Measurements from ENCODE around the gene EPC2.
"Not testable (repeated sequence)": the region's sequence is repeated elsewhere in the genome, so short reads cannot be mapped to it uniquely, and the experiment has no call there.

EPC2 gene

DNA sequence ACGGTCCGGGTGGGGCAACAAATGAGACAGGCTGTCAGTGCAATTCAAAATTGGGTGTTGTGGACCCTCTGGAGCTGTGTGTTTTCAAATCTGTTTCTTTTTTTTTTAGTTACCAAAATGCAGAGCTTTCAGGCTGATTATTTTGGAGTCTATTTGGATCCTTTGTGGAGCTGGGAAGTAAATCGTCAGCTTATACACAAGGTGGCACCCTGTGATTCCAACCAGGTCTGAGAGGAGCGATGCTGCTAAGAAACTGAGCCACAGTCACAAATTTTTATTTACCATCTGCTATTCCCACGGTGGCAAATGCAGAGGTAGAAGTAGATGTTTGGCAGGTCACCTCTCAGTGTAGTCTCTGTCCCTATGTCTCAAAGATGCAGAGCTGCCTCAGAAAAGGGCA lies 3.8 kb upstream of the EPC2 start:
- in situ Hi-C loops (cut with MboI; ENCODE audit: low sequenced_read_pairs): no loop called here

DNA sequence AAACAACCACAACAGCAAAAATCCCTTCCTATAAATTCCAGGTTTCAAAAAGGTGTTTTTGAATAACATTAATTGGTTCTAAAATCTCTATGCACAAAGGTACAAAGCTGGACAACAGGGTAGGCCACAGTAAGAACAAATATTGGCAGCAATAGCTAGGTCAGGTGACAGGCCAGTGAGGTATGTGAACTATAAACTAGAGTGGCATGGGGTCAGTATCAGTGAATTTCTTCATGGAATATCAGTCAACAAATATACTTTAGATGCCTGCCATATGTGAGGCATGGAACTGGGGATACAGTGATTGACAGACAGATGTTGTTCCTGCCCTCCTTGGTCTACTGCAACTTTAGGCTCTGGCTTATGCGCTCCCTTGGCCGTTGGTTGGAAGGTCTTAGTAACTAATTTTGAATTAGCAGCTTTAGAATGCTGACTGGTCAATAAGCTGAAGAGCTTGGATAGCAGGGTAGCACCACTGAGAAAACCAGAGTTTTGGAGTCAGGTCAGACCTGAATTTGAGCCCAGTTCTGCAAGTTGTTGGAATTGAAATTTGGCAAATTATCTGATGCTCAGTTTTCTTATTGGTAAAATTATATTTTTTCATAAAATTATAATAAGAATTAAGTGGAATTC lies 2.3 kb upstream of the EPC2 start:
- in situ Hi-C loops (cut with MboI; ENCODE audit: low sequenced_read_pairs): no loop called here

DNA sequence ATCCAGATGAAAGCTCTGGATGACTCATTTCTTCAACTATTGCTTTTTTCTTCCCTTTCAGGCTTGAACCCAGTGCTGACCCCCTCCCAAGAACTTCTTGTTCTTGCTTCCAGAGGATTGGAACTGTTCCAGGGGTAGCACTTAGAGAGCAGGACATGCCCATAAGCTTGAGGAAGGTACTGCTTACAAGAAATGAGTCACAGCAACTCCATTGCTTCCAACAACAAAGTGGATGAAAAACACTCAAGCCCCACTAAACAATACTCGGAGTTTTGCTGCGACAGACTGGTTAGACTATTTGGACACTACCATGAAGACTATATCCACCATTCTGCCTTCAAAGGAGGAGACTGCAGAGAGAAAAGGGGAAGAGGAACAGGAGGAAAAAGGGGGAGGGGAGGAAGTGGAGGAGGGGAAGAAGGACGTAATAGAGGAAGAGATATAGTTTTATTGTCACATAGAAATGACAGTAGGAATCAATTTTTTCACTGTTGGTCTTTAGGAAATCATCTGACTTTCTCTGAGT lies 1.6 kb upstream of the EPC2 start:
- in situ Hi-C loops (cut with MboI; ENCODE audit: low sequenced_read_pairs): no loop called here

DNA sequence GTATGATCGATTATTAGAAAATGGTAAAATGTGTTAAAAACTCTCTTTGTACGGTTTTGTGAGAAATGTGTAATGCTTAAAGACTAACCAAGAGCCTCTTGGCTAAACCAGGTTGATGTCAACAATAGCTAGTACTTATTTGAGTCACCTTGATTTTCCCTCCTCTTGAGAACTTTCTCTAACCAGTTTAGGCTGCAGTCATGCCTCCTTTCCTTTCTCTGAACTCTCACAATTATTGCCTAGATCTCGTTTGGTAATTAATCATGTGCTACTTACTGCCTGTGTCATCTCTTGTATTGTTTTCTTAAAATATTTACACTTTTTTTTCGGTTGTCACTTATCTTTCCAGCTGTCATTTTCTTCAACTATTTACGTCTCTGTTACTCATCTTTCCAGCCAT lies 1.1 kb upstream of the EPC2 start:
- in situ Hi-C loops (cut with MboI; ENCODE audit: low sequenced_read_pairs): no loop called here

GRCh38 chr2:148644883-148645538 lies 460 bp downstream of the EPC2 start:
- in situ Hi-C loops (cut with MboI; ENCODE audit: low sequenced_read_pairs): no loop called here

- in situ Hi-C loops (cut with MboI; ENCODE audit: low sequenced_read_pairs): no loop called here
Observed at GRCh38 chr2:148645539-148646230, 1.1 kb downstream of the EPC2 start.

GRCh38 chr2:148646231-148646559 lies 1.6 kb downstream of the EPC2 start:
- in situ Hi-C loops (cut with MboI; ENCODE audit: low sequenced_read_pairs): no loop called here

GRCh38 chr2:148647711-148648110 lies 3.2 kb downstream of the EPC2 start:
- in situ Hi-C loops (cut with MboI; ENCODE audit: low sequenced_read_pairs): not testable (repeated sequence)

DNA sequence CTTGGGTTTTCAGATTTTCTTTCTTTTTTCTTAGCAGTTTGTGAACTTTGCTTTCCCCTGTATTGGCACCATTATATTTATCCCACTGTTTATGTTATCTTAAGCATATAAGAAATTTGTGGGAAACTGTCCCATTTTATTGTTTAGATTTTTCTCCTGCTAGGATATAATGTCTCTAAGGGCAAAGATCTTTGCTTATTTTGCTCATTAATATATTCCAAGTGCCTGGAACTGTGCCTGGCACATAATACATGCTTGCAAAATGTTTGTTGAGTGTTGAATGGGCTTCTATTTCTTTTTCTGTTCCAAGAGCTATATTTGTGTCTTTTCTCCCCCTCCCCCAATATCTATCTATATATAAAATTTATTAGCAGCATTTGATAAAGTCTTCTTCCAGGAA lies 5.4 kb downstream of the EPC2 start:
- in situ Hi-C loops (cut with MboI; ENCODE audit: low sequenced_read_pairs): no loop called here

DNA sequence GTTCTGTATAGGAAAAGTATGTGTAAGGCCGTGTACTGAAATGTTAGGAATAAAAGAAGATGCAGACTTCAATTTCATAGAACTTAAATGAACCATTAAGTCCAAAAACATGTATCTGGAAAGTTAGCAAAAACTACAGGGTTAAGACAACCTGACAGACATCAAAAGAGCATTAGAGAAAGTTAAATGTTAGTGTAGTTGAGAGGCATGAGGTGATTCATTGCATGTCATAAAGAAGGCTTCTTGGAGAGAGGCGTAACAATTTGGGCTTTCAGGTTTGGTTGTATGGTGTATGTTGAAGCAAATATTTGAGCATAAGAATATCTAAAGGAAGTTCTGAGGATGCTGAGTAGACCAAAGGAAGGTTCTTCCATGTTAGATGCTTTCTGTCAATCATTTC lies 6.3 kb downstream of the EPC2 start:
- in situ Hi-C loops (cut with MboI; ENCODE audit: low sequenced_read_pairs): no loop called here

DNA sequence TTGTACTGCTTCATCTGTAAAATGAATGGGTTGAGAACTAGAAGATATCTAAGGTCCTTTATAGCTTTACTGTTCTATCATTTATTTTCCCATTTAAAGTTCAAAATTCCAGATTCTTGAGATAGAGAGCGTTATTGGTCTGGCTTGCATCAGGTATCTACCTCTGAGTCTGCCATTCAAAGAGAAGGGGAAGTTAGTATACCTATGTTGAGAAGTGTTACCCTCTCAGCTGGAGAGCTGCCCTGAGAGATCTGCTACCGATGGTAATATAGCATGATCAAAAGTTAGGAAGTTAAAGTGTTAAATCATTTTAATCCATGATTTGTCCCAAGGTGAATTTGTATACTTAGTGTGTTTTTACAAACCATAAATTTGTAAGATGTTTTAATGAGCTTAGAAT lies 7.4 kb downstream of the EPC2 start:
- in situ Hi-C loops (cut with MboI; ENCODE audit: low sequenced_read_pairs): no loop called here

- in situ Hi-C loops (cut with MboI; ENCODE audit: low sequenced_read_pairs): no loop called here
Observed at GRCh38 chr2:148653437-148653836, 8.9 kb downstream of the EPC2 start.

GRCh38 chr2:148654435-148654834 lies 9.9 kb downstream of the EPC2 start:
- in situ Hi-C loops (cut with MboI; ENCODE audit: low sequenced_read_pairs): no loop called here

DNA sequence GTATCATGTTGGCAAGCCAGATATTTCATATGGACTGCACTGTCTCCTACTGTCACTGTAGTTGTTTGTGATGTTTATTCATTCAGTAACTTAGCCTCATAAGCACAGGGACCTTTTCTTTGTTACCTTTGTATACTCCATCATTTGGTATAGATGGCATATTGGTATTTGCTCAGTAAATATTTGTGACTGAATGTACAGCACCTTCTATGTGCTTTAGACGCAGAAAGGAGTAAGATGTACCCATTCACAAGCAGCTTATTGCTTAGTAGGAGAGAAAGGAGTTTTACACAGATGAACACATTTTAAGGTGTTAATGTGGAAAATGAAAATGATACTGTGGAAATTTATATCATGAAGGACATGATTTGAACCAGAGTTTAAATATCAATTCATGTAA lies 12.0 kb downstream of the EPC2 start:
- in situ Hi-C loops (cut with MboI; ENCODE audit: low sequenced_read_pairs): no loop called here

DNA sequence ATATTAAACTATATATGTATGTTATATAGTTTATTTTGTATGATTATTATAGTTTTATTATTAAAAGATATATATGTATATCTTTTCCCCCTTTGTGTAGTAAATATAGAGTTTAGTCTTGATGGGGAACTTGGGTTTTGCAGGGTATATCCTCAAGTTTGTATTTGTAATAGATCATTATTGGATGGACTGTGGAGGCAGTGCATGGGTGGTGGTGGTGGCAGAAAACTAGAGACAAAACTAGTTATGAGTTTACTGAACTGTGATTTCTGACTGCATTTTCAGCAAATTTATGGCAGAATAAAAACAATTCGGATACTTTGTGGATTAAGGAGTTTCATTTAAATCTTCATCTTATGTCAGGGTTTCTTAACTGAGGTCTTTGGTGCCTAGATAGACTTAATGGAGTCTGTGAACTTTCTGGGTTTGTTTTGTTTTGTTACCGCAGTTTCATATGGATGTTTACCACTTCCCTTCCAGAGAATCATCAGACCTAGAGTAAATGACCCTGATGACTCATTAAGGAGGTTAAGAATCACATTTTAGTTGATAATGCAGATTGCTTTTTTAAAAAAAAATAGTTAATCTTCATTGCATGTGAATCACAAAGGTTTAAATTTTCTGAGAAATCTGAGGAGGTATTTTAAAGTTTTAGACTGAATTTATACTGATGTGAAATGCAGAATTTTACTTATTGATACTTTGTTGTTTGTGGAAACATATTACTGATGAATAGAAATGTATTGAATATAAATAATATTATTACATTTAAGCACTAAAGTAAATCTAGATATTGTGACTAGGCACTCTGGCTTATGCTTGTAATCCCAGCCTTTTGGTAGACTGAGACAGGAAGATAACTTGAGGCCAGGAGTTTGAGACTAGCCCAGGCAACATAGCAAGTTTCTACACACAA lies 14.5 kb downstream of the EPC2 start:
- in situ Hi-C loops (cut with MboI; ENCODE audit: low sequenced_read_pairs): no loop called here

- in situ Hi-C loops (cut with MboI; ENCODE audit: low sequenced_read_pairs): no loop called here
Observed at GRCh38 chr2:148660999-148661398, 16.4 kb downstream of the EPC2 start.

- in situ Hi-C loops (cut with MboI; ENCODE audit: low sequenced_read_pairs): not testable (repeated sequence)
Observed at GRCh38 chr2:148662332-148662731, 17.8 kb downstream of the EPC2 start.

- in situ Hi-C loops (cut with MboI; ENCODE audit: low sequenced_read_pairs): no loop called here
Observed at GRCh38 chr2:148664229-148664628, 19.7 kb downstream of the EPC2 start.

DNA sequence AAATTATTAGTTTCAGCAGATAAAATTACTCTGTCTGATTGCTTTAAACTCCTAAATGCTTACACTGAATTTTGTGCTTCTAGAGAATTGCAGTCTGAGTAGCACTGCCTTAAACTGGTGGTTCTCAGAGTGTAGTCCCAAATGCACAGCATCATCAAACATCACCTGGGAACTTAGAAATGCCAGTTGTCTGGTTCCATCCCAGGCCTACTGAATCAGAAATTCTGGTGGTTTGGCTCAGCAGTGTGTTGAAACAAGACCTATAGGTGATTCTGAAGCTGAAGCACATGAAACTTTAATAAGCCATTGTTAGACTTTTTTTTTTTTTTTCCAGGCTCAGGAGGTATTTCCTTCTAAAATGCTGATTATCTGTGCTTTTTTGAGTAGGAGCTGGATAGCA lies 22.0 kb downstream of the EPC2 start:
- in situ Hi-C loops (cut with MboI; ENCODE audit: low sequenced_read_pairs): no loop called here

DNA sequence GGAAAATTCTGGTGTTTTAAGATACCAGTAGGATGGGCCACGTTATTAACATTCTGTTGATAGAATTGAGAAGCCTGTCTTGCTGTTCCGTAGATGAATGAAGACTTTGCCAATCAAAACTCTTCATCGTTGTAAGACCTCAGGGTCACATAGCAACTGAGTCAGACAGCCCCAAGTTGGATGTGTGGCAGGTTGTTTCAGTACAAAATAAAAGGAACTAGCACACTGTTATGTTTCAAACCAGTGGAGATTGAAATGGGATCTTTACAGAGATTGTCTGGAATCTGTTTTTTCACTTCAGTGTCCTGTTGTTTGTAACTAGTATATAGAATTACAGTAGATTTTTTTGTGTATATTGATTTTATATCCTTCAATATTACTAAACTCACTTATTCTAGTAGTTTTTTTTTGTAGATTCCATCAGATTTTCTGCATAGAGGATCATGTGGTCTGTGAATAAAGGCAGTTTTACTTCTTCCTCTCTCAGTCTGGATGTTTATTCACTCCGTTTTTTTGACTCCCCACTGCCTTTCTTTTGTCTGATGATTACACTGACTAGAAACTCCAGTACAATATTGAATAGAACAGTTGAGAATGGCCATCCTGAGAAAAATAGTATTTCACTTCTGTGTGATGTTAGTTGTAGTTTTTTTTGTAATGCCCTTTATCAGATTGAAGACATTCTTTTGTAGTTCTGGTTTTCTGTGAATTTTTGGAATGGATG lies 22.7 kb downstream of the EPC2 start:
- in situ Hi-C loops (cut with MboI; ENCODE audit: low sequenced_read_pairs): no loop called here

- in situ Hi-C loops (cut with MboI; ENCODE audit: low sequenced_read_pairs): no loop called here
Observed at GRCh38 chr2:148670773-148671172, 26.2 kb downstream of the EPC2 start.
